Omental fat pad (tissue), 4 donors: ENCODE data around the gene GDPD4. TPM values are rescaled to one million over a fixed set of nuclear protein-coding genes. Genes with fewer than 3 reads are reported as not detected.

Source experiments
- ATAC-seq: fragments of 150-250 bp; one replicate; pipeline ENCODE4 v1.9.1; 2016; ENCODE audit warnings: mild to moderate bottlenecking, moderate library complexity; ENCODE audit not compliant: low FRiP score
- DNase-seq: peaks from one replicate; pipeline ENCODE4 v3.0.0-alpha.2; 2019; ENCODE audit warnings: low spot score
- total RNA-seq, 4 donors: library from RNA; depleted of rRNA; stranded (reverse); fragments of >200 nt; gene quantifications; one replicate each; pipeline ENCODE4 v1.1.0, GENCODE V29; 2016
- TF ChIP-seq, protein P1 (sequence below), 3 donors: fragments of 450-650 bp; IDR thresholded peaks; one replicate each; pipeline ENCODE4 v1.5.1; 2016 to 2017; ENCODE audit warnings: antibody characterized with exemption in 3 of 3, mild to moderate bottlenecking in 3 of 3, moderate library complexity in 2 of 3

Gene GDPD4
- total RNA-seq, 4 donors from 2014 or later = not detected

GRCh38 chr11:77213589-77214428 lies 87.7 kb downstream of the GDPD4 start:
- ATAC-seq (no peak), DNase-seq (no peak)
- TF ChIP-seq, protein P1, sequence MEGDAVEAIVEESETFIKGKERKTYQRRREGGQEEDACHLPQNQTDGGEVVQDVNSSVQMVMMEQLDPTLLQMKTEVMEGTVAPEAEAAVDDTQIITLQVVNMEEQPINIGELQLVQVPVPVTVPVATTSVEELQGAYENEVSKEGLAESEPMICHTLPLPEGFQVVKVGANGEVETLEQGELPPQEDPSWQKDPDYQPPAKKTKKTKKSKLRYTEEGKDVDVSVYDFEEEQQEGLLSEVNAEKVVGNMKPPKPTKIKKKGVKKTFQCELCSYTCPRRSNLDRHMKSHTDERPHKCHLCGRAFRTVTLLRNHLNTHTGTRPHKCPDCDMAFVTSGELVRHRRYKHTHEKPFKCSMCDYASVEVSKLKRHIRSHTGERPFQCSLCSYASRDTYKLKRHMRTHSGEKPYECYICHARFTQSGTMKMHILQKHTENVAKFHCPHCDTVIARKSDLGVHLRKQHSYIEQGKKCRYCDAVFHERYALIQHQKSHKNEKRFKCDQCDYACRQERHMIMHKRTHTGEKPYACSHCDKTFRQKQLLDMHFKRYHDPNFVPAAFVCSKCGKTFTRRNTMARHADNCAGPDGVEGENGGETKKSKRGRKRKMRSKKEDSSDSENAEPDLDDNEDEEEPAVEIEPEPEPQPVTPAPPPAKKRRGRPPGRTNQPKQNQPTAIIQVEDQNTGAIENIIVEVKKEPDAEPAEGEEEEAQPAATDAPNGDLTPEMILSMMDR (IDR thresholded peaks at IDR 0.05) = no peak

DNA sequence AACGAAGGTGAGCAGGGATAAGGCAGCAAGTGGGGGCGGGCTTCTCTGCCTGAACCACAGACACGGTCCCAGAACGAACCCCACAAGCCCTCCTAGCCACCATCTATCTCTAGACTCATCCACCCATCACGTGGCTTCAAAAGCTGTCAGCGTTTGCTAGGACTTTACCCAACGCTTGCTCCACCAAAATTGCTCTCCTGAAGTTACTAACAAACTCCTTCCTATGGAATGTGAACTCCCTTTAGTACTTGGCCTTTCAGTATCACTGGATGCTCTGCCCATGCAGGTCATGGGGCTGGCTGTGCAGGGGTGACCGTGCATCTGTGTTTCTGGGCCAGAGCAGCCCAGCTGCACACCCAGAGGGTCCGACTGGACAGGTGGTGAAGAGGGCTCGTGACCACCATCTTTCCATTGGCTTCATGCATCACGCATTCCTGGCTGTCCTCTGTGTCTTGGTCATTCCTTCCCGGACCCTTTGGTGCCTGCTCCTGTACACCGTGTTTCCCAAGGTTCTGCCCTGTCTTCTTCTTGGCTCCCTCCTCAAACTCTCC lies 88.4 kb downstream of the GDPD4 start:
- DNase-seq = no peak
- ATAC-seq = no peak
- TF ChIP-seq, protein P1 (IDR thresholded peaks at IDR 0.05) = no peak

DNA sequence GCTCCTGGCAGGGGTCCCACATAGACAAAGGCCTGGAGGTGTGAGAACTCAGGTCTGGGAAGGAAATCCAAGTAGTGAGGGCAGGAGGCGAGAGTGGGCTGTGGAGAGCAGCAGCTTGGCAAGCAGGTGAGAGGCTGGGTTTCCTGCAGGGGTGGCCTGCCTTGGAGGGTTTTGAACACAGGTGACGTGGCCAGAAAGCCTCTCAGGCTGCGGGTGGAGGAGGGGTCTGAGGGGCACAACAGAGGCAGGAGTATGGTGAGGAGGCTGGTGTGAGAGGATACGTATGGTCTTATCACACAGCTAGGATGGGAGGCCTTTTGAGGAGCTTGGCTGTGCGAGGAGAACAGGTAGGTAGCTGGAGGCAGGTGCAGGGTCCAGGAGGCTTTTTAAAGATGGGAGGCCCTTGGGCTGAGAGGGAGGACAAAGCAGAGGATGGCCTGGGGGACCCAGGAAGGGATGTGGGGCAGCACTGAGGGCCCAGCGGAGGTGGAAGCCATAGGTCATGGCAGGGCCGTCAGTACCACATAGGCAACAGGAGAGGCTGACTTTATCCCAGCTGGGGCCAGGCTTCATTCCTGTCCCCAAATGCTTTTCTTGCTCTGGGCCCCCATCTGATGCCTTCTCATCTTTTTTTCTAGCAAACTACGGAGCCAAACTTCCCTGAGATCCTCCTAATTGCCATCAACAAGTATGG lies 89.0 kb downstream of the GDPD4 start:
- ATAC-seq = no peak
- no peak for DNase-seq
- TF ChIP-seq, protein P1 (IDR thresholded peaks at IDR 0.05) = no peak

- ATAC-seq = no peak
- TF ChIP-seq, protein P1 (IDR thresholded peaks at IDR 0.05) = no peak
- DNase-seq = no peak
These were observed 89.8 kb downstream of the GDPD4 start for GRCh38 chr11:77211594-77212251.

- DNase-seq (no peak), ATAC-seq (no peak)
- TF ChIP-seq, protein P1 (IDR thresholded peaks at IDR 0.05) = no peak
These were observed 90.4 kb downstream of the GDPD4 start for GRCh38 chr11:77211040-77211451.

DNA sequence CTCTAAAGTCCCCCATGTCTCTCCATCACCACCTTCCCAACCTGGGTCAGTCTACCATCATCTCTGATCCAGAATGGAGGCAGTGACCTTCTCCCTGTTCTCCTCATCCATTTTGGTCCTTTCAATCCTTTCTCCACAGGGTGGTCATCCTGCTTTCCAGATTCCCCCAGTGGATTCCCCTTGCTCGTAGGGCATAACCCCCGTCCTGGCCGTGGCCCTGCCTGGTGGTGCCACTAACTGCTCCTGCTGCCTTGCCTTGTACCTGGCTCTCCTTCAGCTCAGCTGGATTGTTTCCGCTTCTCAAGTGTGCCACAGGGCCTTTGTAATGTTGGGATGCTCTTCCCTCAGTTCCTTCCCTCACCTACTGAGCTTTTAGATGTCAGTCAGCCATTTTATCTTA lies 91.8 kb downstream of the GDPD4 start:
- no peak for DNase-seq
- ATAC-seq = no peak
- TF ChIP-seq, protein P1 (IDR thresholded peaks at IDR 0.05) = no peak
